Activated CD8-positive, alpha-beta memory T cell treated with anti-CD3 and anti-CD28 coated beads for 24 hours (primary cell): ENCODE results near the gene MCC.

Experiments used
- DNase-seq: peaks from one replicate; pipeline ENCODE4 v3.0.0-alpha.2; 2020

MCC gene

DNA sequence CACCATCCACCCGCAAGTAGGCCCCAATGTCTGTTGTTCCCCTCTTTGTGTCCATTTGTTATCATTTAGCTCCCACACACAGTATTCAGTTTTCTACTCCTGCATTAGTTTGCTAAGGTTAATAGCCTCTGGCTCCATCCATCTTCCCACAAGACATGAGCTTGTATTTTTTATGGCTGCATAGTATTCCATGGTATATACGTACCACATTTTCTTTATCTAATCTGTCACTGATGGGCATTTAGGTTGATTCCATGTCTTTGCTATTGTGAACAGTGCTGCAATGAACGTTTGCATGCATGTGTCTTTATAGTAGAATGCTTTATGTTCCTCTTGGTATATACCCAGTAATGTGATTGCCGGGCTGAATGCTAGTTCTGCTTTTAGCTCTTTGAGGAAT lies 361.2 kb downstream of the MCC start:
- no peak for DNase-seq

- DNase-seq, result no peak
These were observed 362.9 kb downstream of the MCC start for GRCh38 chr5:113125371-113125770.

GRCh38 chr5:113124914-113125313 lies 363.3 kb downstream of the MCC start:
- DNase-seq, result no peak

GRCh38 chr5:113124265-113124664 lies 364.0 kb downstream of the MCC start:
- DNase-seq, result no peak

DNA sequence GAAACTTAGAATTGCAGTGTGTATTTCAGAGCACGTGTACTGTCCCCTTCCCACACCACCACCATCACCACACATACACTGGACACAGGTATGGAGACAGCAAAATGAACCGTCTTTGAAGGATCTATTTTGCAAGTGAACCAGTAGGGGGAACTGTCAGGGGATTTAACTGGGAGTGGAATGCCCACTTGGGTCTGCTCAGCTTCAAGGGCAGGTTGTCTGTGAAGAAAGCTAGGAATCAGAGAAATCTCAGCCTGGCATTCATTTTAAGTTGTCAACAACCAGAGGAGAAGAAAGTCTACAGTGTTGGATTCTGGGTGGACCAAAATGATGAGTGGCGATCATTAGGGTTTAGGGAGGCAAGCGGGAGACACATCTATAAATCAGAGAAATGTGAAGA lies 364.6 kb downstream of the MCC start:
- DNase-seq, result no peak

GRCh38 chr5:113122053-113122452 lies 366.2 kb downstream of the MCC start:
- DNase-seq, result no peak

DNA sequence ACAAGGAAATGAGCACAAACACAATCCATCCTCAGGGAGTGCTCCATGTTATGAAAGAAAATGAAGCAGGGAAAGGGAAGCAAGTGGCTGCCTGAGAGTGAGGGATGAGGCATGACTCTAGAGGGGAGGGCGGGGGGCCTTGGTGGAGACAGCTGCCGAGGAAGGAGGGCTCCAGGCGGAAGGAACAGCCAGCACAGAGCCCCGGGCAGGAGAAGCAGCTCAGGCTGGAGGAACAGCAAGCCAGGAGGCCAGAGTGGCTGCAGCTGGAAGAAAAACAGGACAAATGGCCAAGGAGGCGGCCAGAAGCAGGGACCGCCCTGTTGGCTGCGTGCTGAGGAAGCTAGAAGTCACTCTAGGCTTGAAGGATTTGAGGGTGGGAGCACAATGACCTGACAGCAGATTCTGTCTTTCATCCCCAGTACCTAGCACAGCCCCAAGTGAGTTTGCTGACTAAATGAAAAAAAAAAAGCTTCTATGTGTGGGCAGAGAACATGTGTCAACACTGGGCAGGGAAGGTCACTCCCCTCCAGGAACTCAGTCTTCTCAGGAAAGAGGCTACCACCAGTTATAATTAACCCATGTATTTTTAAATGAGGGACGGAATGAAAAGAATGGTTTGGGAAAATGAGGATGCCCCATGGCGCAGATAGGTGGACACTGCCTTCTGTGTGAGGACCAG lies 368.9 kb downstream of the MCC start:
- no peak for DNase-seq

GRCh38 chr5:113118765-113119164 lies 369.5 kb downstream of the MCC start:
- DNase-seq, result no peak

DNA sequence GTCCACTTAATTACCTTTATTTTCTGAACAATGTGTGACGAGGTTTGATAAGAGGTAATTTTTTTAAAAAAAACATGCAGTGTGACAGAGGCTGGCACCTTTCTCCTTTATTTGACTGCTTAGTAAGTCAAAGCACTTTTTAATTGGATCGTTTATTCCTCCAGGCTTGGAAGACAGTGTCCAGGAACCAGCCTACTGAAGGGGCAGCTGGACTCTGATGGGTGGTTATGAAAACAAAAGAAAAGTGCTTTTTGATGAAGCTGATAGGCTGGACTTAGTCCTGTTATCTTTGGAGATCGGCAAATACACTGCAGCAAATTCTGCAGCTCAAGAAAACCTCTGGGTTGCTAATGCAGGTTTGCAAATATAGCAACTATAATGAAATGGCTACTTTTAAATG lies 370.0 kb downstream of the MCC start:
- no peak for DNase-seq

DNA sequence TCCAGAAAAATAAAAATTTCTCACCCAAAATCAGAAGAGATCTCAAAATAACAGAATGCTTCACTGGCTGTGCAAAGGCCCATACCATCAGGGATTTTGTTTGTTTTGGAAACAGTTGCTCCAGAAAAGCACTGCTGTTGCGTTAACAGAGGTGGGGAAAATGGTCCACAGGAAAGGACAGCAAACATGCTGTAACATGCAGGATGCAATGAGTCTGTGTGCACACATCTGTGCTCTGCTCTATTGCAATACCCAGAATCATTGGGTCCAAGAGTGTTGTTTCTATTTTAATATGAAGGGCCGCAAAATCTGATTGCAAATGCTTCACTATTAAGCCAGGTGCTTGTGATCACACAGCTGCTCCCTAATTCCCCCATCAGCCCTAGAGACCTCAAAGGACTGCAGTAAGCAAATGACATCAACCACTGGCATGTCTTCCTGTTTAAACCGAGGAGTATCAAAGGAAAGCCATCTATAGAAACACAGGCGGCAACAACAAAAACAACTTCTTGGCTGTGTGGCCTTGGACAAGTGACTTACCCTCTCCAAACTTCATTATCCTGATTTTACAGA lies 370.6 kb downstream of the MCC start:
- DNase-seq, result no peak

DNA sequence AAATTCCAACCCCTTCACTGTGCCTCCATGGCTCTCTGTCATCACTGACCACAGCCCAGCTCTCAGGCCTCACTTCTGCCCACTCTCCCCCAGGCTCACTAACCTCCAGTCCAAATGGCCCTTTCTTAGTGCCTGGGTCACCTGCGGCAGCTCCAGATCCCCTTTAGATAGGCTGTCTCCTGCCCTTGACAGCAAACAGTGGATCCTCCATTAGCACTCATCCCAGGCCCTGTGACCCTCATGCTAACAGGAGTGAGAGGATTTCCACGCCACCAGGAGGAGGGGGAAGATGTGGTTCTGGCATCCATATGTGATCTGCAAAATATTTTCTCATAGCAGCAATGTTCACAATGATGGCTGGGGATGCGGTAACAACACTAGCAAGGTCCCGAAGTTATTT lies 372.3 kb downstream of the MCC start:
- DNase-seq, result no peak

DNA sequence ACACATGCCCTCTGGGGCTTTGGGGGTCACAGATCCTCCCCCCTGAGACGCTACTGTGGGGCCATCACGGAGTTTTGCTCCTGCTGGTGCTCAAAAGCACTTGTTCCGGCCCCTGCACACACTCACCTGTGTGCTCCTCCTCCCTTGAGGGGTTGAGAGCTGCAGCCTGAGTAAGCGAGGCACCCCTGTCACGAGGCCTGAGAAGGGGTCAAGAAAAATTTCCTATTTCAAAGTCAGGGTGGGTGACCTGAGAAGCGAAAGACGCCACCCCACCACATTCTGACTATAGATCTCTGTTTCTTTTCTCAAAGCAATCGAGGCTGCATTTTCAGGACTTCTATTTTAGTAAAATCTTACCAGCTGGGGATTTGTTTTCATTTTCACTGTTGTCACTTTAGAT lies 373.2 kb downstream of the MCC start:
- no peak for DNase-seq

DNA sequence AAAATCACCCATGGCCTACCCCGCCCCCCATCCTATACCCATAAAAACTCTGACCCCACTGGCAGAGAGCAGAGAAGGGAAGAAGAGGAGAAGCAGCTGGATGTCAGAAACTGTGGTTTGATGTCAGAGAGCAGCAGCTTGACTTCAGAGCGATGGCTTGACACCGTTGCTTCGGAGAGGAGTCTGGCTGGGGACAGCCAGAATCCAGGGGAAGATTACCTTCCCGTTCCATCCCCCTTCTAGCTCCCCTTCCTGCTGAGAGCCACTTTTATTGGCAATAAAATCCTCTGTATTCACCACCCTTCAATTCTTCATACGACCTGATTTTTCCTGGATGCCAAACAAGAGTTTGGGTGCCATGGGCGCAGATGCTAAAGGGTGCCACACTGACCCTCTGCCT lies 373.7 kb downstream of the MCC start:
- DNase-seq, result no peak

GRCh38 chr5:113112435-113112834 lies 375.8 kb downstream of the MCC start:
- no peak for DNase-seq

- DNase-seq, result no peak
These were observed 378.1 kb downstream of the MCC start for GRCh38 chr5:113110117-113110516.

DNA sequence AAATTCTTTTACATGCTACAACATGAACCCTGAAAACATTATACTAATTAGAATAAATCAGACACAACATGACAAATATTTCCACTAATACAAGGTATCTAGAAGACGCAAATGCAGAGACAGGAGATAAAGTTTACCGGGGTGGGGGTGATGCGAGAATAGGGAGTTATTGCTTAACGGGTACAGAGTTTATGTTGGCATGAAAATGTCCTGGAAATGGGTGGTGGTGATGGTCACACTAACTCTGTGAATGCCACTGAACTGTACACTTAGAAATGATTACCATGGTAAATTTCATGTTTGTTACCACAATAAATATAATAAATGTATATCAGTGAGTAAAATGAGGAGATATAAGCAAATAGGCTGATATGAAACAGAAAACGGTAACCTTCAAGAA lies 378.9 kb downstream of the MCC start:
- DNase-seq, result no peak

GRCh38 chr5:113108485-113108884 lies 379.8 kb downstream of the MCC start:
- DNase-seq, result no peak

DNA sequence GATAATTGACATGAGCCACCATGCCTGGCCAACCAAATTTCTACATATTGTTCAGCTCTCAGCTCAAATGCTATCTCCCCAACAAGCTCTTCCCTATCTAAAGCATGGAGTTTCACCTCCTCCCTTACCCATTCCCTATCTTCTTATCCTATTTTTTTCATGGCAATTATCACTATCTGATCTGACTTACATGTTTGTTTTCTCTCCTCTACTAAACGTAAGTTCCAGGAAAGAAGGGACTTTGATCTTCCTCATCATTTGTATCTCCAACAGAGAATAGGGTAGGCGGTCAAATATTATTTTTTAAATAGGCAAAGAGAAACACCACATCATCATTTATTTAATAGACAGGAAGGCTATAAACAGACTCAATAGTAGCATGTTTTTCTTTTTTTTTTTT lies 381.4 kb downstream of the MCC start:
- no peak for DNase-seq

DNA sequence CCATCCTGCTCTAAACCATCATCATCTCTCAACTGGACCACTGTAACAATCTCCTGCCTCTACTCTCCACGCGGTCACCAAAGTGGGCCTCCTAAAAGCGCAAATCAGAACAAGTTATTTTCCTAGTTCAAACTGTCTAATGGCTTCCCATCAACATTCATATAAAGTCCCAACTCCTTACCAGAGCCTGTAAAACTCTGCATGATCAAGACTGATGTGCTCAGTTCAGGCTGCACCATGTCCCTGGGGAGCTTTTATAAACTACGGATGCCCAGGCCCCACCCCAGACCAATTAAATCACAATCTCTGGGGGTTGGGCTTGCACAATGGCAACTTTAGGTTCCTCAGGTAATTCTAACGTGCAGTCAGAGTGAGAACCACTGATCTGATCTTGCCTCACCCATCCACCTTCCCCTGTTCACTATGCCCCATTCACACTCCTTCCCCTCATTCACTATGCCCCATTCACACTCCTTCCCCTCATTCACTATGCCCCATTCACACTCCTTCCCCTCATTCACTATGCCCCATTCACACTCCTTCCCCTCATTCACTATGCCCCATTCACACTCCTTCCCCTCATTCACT lies 382.5 kb downstream of the MCC start:
- no peak for DNase-seq

DNA sequence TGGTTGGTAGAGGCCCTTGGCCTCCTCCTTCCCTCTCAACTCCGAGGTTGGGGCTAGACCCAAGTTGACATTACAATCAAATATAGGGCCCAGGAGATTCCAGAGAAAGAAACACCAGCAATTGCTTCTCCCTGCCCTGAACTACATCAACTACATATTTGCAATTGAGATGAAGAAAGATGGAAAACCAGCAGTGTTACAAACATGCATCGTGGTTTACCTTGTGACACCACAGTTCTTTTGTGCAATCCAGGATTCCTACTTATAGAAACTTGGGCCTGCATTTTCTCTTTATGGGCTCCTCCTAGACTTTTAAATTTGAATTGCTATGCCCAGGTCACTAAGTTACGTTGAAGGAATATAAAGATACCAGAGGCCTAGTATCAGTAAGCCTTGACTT lies 384.9 kb downstream of the MCC start:
- DNase-seq, result no peak

DNA sequence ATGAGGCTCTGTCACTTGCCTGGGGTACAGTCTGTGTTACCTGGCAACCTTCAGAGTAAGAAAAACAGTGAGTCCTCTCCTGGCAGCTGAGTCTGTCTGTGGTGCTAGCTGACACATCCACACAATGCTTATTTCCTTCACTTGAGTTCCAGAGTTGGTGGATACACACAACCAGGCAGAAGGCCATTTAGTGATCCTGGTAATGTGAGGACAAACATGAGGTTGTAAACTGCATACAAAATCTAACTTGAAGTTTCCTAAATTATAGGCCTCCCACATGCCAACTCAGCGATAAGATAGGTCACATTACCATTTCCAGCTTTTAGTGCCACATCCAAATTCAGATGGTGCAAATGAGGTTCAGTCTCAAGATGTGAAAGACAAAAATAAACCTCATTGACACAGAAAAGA lies 386.1 kb downstream of the MCC start:
- DNase-seq, result no peak

DNA sequence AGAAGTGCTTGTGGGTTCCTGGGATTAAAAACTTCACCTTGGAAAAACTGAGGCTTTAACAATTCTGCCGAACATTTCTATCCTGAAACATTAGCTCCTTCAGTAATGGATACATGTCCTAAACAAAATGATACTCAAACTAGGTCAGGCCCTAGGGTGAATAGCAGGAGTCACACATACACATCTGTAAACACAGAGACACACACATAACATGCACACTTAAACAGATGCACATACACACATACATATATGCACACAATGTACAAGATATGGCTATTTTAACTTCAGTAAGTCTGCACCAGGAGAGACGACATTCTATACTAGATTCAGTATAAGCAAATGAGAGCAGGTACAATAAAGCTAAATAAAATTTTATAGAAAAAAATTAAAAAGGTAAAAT lies 387.3 kb downstream of the MCC start:
- no peak for DNase-seq

DNA sequence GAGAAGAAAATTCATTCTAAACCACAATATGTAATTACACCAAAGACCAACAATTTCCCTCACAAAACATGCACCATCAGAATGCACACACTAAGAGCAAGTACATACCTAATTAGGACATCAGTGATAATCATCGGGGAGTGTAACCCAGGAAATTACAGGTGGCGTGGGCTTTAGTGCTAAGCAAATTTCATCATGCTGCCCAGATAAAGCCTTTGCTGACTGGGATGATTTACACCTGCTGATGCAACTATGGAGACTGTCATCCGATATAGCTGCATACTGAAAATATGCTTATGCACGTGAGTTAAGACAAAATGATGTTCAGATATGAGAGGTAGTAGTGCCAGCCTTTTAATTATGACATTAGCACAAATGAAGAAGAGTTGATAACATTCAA lies 388.4 kb downstream of the MCC start:
- no peak for DNase-seq

DNA sequence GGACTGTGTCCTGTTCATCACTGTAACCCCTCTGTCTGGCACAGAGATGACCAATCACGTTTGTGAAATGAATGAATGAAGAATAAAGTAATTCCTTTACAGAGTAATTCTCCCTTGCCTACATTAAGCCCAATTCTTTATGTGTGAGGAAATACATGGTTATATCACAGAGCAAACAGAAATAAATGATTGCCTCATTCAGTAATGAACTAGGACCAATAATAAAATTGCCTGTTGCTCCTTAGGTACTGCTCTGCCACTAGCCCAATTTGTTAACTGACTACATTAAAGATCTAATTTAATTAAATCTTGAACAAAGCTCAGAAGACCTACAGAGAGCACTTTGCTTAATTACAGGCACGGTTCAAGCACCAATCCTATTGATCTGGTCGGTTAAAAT lies 389.9 kb downstream of the MCC start:
- DNase-seq, result no peak

- DNase-seq, result no peak
These were observed 392.4 kb downstream of the MCC start for GRCh38 chr5:113095831-113096230.
